Stimulated activated CD4-positive, alpha-beta T cell treated with anti-CD3 and anti-CD28 coated beads, Interleukin-4, amount 100 ng/mL, for 4 hours (primary cell): ENCODE results near the gene LRP8.

Source experiments
- DNase-seq, 2 experiments: peaks; one replicate each; pipeline ENCODE4 v3.0.0-alpha.2; 2020

Gene LRP8

GRCh38 chr1:53321366-53321765, 6.5 kb downstream of the LRP8 start:
- no peak for DNase-seq

- DNase-seq = no peak
Observed at GRCh38 chr1:53320646-53321045, 7.2 kb downstream of the LRP8 start.

GRCh38 chr1:53319296-53320101, 8.4 kb downstream of the LRP8 start:
- no peak for DNase-seq

- DNase-seq = no peak
Observed at GRCh38 chr1:53317646-53318539, 10.0 kb downstream of the LRP8 start.

GRCh38 chr1:53316766-53317581, 10.9 kb downstream of the LRP8 start:
- DNase-seq = no peak

DNA sequence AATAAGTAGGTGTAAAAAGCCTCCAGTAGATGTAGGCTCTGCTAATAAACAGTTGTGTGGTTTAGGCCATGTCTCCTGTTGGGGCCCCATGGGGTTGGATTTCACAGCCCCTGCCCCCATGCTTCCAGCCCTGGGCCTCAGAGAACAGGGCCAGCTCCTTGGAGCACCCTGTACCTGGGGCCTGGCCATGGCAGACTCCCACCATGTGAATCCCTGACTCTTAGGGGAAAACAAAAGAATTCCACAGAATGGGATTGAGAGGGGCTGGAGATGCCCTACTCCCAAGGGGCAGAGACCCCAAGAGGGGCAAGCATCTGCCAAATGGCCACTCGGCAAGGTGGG, 11.5 kb downstream of the LRP8 start:
- DNase-seq = no peak

DNA sequence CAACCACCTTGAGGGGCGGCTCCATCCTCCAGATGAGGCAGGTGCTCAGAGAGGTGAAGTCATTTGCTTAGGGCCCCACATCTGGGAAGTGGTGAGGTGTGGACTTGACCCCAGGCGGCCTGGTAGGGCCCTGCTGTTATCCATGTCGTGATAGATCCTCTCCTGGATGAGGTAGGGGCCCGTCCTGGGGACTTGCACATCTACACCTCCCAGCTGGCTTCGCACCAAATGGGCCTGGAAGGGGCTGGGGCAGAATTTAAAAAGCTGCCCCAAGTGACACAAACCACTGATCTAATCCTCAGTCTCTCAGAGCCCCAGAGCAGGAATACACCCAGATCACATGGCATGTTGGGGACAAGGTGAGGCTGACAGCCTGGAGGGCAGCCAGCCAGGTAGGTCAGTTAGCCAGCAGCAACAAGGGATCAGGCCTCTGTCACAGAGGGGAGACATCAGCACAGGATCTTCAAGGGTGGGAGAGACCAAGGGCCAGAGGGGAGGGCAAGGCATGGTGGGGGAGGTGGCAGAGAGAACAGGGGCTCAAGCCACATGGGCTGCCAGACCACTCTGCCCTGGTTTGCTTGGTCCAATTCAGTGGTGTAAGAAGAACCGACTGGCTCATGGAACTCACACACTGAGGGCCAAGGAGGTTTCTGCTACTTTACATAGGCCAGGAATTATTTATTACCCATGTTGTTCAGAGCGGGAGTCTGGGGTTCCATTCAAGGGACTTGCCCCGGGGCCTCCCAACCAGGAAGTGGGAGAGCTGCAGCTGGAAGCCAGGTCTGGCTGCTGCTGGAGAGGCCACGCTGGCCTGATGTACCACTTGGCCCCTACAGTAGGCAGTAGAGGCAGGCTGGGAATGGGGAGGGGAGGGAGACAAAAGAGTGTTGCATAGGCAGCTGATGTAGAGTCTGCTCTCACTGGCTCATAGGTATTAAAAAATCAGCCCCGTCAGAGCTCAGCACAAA, 12.1 kb downstream of the LRP8 start:
- no peak for DNase-seq

GRCh38 chr1:53315046-53315445, 12.8 kb downstream of the LRP8 start:
- no peak for DNase-seq

GRCh38 chr1:53314606-53315005, 13.3 kb downstream of the LRP8 start:
- DNase-seq = no peak

- DNase-seq = no peak
Observed at GRCh38 chr1:53314096-53314495, 13.8 kb downstream of the LRP8 start.

DNA sequence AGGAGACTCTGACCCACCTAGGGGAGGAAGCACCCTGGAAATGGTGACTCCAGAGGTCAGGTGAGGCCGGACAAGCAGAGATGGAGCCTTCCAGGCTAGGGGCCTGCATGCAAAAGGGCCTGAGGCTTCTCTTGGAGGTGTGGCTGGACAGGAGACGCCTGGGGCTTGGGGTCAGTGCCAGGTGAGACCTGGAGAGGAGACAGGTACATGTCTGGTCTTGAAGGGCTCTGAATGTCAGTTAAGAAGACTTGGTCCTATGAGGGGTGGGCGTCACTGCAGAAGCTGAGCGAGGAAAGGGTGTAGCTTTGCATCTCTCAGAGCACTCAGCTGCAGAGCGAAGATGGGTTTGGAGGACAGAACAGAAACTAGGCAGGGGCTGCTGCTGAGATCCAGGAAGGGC, 14.3 kb downstream of the LRP8 start:
- DNase-seq = no peak

DNA sequence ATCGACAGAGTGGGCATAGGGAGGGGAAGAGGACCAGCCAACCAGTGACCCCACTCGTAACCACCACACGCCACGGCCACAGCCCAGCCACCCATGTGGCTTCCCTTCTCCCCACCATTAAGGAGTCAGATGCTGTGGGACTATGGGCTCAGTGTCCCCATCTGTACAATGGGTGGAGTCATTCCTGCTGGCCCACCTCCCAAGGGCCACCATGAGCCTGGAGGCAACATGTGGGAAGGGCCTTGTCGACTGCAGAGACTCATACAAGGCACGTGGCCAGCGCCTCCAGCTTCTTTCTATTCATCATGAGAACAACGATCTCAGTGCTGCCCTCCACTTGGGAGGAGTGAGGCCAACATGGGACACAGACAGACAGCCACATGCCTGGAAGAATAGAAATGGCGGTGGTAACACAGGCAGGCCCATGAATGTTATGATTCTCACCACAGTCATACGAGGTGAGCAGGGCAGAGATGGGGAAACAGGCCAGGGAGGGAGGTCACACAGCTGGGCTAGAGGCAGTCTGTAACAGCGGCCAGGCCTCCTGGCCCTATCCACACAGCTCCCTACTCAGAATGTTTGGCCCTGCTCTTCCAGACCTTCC, 16.1 kb downstream of the LRP8 start:
- no peak for DNase-seq

DNA sequence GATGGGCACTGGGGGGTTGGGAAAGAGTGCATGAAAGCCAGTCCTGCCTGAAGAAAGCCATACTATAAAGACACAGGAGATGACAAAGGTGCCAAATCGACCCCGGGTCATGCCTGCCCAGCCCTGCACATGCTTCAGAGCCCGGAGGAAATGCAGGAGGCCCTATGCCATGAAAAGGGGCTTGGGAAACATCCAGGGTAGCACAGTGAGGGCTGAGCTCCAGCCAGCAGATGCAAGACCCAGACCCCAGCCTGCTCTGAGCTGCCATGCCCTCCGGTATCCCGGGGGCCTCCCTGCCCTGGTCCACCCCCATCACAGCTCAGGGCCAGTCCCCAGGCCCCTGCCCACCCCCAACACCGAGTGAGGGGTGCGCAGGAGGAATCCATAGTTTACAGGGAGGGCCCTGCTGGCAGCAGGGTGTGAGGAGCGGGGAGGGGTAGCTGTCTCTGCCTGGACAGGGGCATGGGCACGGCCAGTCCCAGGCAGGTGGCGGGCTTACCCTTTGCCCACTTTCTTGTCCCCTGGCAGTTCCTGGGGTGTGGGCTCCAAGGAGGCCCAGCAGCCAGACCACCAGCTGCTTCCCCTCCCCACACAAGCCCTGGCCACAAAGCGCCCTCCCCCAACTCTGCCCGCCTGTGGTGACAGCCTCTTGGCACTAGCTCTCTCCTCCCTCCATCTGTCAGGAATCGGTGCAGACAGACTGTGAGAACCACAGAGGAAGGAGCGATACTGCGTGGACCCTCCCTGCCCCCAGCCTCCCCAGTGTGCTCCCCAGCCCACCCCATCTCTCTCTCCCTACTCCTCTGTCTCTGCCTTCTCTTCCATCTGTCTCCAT, 16.8 kb downstream of the LRP8 start:
- no peak for DNase-seq

GRCh38 chr1:53309802-53310201, 18.1 kb downstream of the LRP8 start:
- DNase-seq = no peak

DNA sequence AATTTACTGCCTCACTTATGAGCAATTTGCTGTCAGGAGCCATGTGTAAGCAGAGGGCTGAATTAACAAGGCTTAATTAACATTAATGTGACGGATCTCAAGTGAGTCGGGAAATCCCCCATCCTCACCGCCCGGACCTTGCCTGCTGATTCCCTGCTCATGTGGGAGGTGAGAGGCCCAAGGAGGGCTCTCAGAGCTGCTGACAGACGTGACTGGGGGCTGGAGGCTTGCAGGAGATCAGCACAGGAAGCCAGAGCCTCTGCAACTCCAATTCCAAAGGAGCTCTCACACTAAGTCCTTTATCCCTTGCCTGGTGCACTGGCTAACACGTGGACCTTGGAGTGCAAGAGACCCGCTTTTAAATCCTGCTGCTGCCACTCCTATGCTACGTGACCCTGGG, 19.4 kb downstream of the LRP8 start:
- DNase-seq = no peak

GRCh38 chr1:53307037-53307436, 20.8 kb downstream of the LRP8 start:
- DNase-seq = no peak

DNA sequence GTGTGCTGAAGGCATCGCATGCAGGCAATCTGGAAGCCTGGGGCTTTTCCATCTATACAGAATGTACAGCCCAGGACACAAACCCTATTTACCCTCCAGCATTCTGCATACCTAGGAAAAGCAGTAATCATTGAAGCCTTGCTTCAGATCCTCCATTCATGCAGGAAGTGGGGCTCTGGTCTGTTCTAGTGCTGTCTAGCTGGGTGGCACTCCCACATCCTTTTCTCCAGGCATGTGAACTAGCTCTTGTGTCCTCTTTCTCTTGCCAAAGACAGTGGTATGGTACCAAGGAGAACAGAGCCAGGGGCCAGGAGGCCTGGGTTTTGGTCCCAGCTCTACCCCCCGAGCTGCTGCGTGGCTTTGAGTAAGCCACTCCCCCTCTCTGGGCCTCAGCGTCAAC, 21.7 kb downstream of the LRP8 start:
- DNase-seq = no peak

DNA sequence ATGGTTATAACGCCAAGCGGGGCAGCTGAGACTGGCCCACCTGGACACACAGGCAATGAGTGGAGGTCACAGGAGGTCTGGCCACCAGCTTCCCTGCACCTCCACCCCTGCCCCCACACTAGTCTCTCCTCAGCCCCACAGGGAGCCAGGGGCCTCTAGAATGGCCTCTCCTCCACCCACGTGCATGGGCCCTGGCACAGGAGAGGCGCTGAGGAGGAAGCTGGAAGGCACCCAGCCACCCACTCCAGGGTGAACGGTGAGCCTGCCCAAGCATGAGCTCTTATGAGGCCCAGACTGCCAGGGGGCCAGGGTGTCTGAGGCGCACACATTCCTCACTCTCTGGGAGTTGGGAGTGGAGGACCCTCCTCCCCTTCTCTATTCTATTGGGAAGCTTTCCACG, 22.2 kb downstream of the LRP8 start:
- no peak for DNase-seq

DNA sequence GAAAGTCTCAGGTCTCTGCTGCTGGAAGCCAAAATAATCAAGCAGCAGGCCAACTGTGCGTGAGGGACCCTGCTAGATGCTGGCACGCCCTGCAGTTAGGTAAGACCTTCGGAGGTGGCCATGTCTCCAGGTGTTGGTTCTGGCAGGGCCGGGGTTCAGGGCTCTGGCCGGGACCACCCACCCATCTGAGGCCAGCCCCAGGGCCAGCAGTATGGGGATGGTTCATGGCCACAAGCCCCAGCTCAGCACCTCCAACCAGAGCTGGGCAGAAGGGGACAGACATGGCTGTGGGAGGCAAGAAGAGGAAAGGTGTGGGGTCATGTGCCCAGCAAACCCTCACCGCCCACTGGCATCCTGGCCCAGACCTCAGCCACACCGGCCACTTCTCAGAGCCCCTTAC, 23.3 kb downstream of the LRP8 start:
- DNase-seq = no peak

DNA sequence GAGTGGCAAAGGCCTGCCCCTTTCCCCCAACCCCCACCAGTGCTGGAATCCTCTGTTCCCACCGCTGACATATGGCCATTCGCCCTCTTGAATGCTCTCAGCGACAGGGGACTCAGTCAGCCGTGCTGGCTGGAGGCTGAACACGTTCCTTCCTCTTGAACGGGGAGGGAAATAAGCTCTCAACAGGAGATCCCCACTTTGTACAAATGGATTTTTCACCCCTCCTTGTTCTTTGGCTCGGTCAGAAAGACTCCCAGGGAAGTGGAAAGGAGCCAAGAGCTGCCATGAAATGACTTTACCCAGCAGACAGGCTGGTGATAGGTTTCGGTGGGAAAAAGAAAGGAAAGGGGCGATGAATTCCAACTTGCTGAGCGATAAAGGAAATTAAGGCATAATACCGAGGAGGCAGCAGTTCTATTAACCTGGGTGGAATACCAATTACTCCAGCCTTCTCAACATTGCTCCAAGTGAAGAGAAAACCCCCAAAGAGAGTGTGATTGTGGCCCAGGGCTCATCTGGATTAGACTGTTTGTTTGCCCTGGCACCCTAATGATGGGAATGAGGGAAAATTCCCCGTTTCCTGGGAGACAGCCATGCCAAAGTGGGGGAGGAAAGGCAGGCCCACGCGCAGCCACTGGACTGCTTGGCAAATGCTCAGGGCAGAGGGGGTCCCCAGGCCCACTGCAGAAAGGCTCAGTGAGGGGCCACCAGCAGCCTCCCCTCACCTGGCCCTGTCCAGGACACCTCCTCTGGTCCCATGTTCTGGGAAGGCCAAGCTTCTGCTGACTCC, 23.9 kb downstream of the LRP8 start:
- DNase-seq = no peak
